CD4-positive, alpha-beta memory T cell (primary cell): ENCODE results near the gene ZNRF3. TPM values are rescaled to one million over a fixed set of nuclear protein-coding genes. Genes with fewer than 3 reads are reported as not detected.

ENCODE experiments used
- CTCF ChIA-PET: fragments of 350-600 bp; sonication (Branson Sonifier 250); formaldehyde crosslinking; loops from one replicate; lab custom pipeline; 2021; ENCODE audit warnings: inconsistent platforms; ENCODE audit not compliant: partially characterized antibody; lab: Charles Lee
- POLR2A ChIA-PET: fragments of 350-600 bp; sonication (Branson Sonifier 250); formaldehyde crosslinking; loops from one replicate; lab custom pipeline; 2021; ENCODE audit not compliant: partially characterized antibody; lab: Charles Lee
- DNase-seq, 5 donors: peaks; one replicate each; pipeline versions ENCODE4 v3.0.0 to v3.0.0-alpha.2; 2020 to 2022; ENCODE audit warnings: mixed read lengths in 1 of 5
- H3K27ac ChIP-seq: one replicate; pipeline ENCODE4 v1.7.0; 2013; ENCODE audit warnings: low read depth, low read length
- H3K27me3 ChIP-seq: 2 replicates; pipeline ENCODE4 v1.7.0; 2013; ENCODE audit warnings: mild to moderate bottlenecking, low read length, moderate library complexity; ENCODE audit not compliant: insufficient read depth
- H3K36me3 ChIP-seq: 2 replicates; pipeline ENCODE4 v1.7.0; 2013; ENCODE audit warnings: mild to moderate bottlenecking, low read length, moderate library complexity; ENCODE audit not compliant: insufficient read depth
- H3K4me1 ChIP-seq: 2 replicates; pipeline ENCODE4 v1.7.0; 2013; ENCODE audit warnings: mild to moderate bottlenecking, low read length, moderate library complexity; ENCODE audit not compliant: insufficient read depth
- H3K4me3 ChIP-seq, 2 donors: one replicate each; pipeline ENCODE4 v1.7.0; 2013; ENCODE audit warnings: low read length in 2 of 2, mild to moderate bottlenecking in 1 of 2
- H3K9me3 ChIP-seq, 2 donors: one replicate each; pipeline ENCODE4 v1.7.0; 2013; ENCODE audit warnings: low read length in 2 of 2, control low read depth in 1 of 2; ENCODE audit not compliant: control insufficient read depth in 1 of 2
- H3K27ac Mint-ChIP-seq, 7 donors: one replicate each; pipeline ENCODE4 v1.8.0; 2020 to 2021; ENCODE audit warnings: mixed read lengths in 7 of 7, mild to moderate bottlenecking in 6 of 7, inconsistent platforms in 3 of 7, moderate library complexity in 3 of 7
- H3K27me3 Mint-ChIP-seq, 2 donors: one replicate each; pipeline ENCODE4 v1.8.0; 2020 to 2021; ENCODE audit warnings: mixed read lengths in 2 of 2
- H3K36me3 Mint-ChIP-seq, 2 donors: one replicate each; pipeline ENCODE4 v1.8.0; 2020 to 2021; ENCODE audit warnings: mixed read lengths in 2 of 2, inconsistent platforms in 1 of 2, mild to moderate bottlenecking in 1 of 2
- H3K4me1 Mint-ChIP-seq, 4 donors: one replicate each; pipeline ENCODE4 v1.8.0; 2020 to 2021; ENCODE audit warnings: mixed read lengths in 4 of 4, mild to moderate bottlenecking in 1 of 4
- H3K4me3 Mint-ChIP-seq, 8 donors: one replicate each; pipeline ENCODE4 v1.8.0; 2020 to 2021; ENCODE audit warnings: mixed read lengths in 8 of 8, mild to moderate bottlenecking in 7 of 8, moderate library complexity in 6 of 8, inconsistent platforms in 3 of 8
- H3K9me3 Mint-ChIP-seq, 8 donors: one replicate each; pipeline ENCODE4 v1.8.0; 2020 to 2021; ENCODE audit warnings: mixed read lengths in 8 of 8, mild to moderate bottlenecking in 5 of 8, inconsistent platforms in 3 of 8, moderate library complexity in 1 of 8
- intact Hi-C: fragments of 100-400 bp; cut with micrococcal nuclease; formaldehyde crosslinking; loops from one replicate; pipeline ENCODE4 v1.15.1; 2023
- polyA plus RNA-seq, 2 donors: library from polyadenylated mRNA; unstranded; fragments of 300-500 nt; fragmentation: Illumina TruSeq; gene quantifications; one replicate each; pipeline ENCODE4 v1.2.3, GENCODE V29; 2021
- total RNA-seq, 2 experiments: library from RNA; stranded (reverse); gene quantifications; one replicate each; pipeline ENCODE4 v1.2.3, GENCODE V29; 2021

The ZNRF3 gene
- total and polyA plus RNA-seq, 4 experiments from 2014 or later: 0.11 to 0.89 (median 0.70) TPM; not detected in 1

GRCh38 chr22:28914201-28914600, 30.8 kb downstream of the ZNRF3 start:
- Histone ChIP-seq H3K9me3 (no peaks in the 10 kb centered on the region), H3K36me3 (no peaks in the 10 kb centered on the region), H3K27me3 (no peaks in the 10 kb centered on the region), H3K27ac (no peak overlapping the region), H3K4me1 (no peaks in the 10 kb centered on the region), H3K4me3 (no peak overlapping the region)
- peaks cover 0 to 4% (median 3%) of the 10 kb centered on the region in 4 donors for H3K4me1 Mint-ChIP-seq
- POLR2A ChIA-PET: no interaction called here
- no peak overlapping the region for H3K27ac Mint-ChIP-seq
- H3K36me3 Mint-ChIP-seq: no peaks in the 10 kb centered on the region
- intact Hi-C loops: no loop called here
- H3K4me3 Mint-ChIP-seq: no peak overlapping the region
- DNase-seq: no peak
- CTCF ChIA-PET: no interaction called here
- no peaks in the 10 kb centered on the region for H3K9me3 Mint-ChIP-seq
- peaks cover 4 to 5% of the 10 kb centered on the region in 2 donors for H3K27me3 Mint-ChIP-seq

- peaks cover 0 to 2% (median under 1%) of the 10 kb centered on the region in 4 donors for H3K4me1 Mint-ChIP-seq
- Histone ChIP-seq H3K36me3 (no peaks in the 10 kb centered on the region), H3K27me3 (no peaks in the 10 kb centered on the region), H3K27ac (no peak overlapping the region), H3K4me3 (no peak overlapping the region), H3K4me1 (no peaks in the 10 kb centered on the region), H3K9me3 (no peaks in the 10 kb centered on the region)
- H3K27me3 Mint-ChIP-seq: peaks cover 2 to 5% of the 10 kb centered on the region in 2 donors
- no peak for DNase-seq
- H3K9me3 Mint-ChIP-seq: no peaks in the 10 kb centered on the region
- no peak overlapping the region for H3K27ac Mint-ChIP-seq
- intact Hi-C loops: no loop called here
- ChIA-PET POLR2A (no interaction called here), CTCF (no interaction called here)
- H3K36me3 Mint-ChIP-seq: no peaks in the 10 kb centered on the region
- H3K4me3 Mint-ChIP-seq: no peak overlapping the region
These were observed 32.6 kb downstream of the ZNRF3 start for GRCh38 chr22:28915969-28916368.

GRCh38 chr22:28917747-28918549, 34.6 kb downstream of the ZNRF3 start:
- CTCF ChIA-PET: interaction anchor here (0.7 kb wide), 1 partner anchor 83 kb away, joined by 3 read pairs; no protein-coding TSS in a partner anchor
- H3K27me3 Mint-ChIP-seq: peaks cover 0 to 5% of the 10 kb centered on the region in 2 donors
- H3K36me3 Mint-ChIP-seq: no peaks in the 10 kb centered on the region

GRCh38 chr22:28918550-28919271, 35.3 kb downstream of the ZNRF3 start:
- Histone ChIP-seq H3K9me3 (no peaks in the 10 kb centered on the region), H3K36me3 (no peaks in the 10 kb centered on the region), H3K27me3 (no peaks in the 10 kb centered on the region), H3K4me1 (no peaks in the 10 kb centered on the region), H3K4me3 (no peak overlapping the region), H3K27ac (no peak overlapping the region)
- Mint-ChIP-seq H3K4me3 (peak overlapping the region in 1 of 8 donors; percentile 11), H3K9me3 (no peaks in the 10 kb centered on the region), H3K36me3 (no peaks in the 10 kb centered on the region), H3K4me1 (peaks cover 0 to 2% (median under 1%) of the 10 kb centered on the region in 4 donors), H3K27ac (no peak overlapping the region), H3K27me3 (peaks cover 0 to 7% of the 10 kb centered on the region in 2 donors)
- ChIA-PET CTCF (no interaction called here), POLR2A (no interaction called here)
- intact Hi-C loops: no loop called here
- DNase-seq: no peak

More at GRCh38 chr22:28917747-28918549, 34.6 kb downstream of the ZNRF3 start:
- DNase-seq: no peak
- no peaks in the 10 kb centered on the region for H3K36me3 ChIP-seq
- no peaks in the 10 kb centered on the region for H3K27me3 ChIP-seq
- no peak overlapping the region for H3K4me3 ChIP-seq
- no peak overlapping the region for H3K27ac ChIP-seq
- intact Hi-C loops: no loop called here
- Mint-ChIP-seq H3K27ac (no peak overlapping the region), H3K9me3 (no peaks in the 10 kb centered on the region), H3K4me1 (peaks cover 0 to 2% (median under 1%) of the 10 kb centered on the region in 4 donors), H3K4me3 (no peak overlapping the region)
- POLR2A ChIA-PET: no interaction called here
- no peaks in the 10 kb centered on the region for H3K4me1 ChIP-seq
- H3K9me3 ChIP-seq: no peaks in the 10 kb centered on the region

GRCh38 chr22:28920757-28921584, 37.6 kb downstream of the ZNRF3 start:
- DNase-seq: no peak
- ChIA-PET POLR2A (no interaction called here), CTCF (no interaction called here)
- Histone ChIP-seq H3K9me3 (no peaks in the 10 kb centered on the region), H3K4me3 (no peak overlapping the region), H3K27me3 (no peaks in the 10 kb centered on the region), H3K27ac (no peak overlapping the region), H3K36me3 (no peaks in the 10 kb centered on the region), H3K4me1 (no peaks in the 10 kb centered on the region)
- H3K4me3 Mint-ChIP-seq: no peak overlapping the region
- no peaks in the 10 kb centered on the region for H3K9me3 Mint-ChIP-seq
- intact Hi-C loops: no loop called here
- H3K27ac Mint-ChIP-seq: no peak overlapping the region
- no peaks in the 10 kb centered on the region for H3K36me3 Mint-ChIP-seq
- peaks cover 0 to 2% (median 0%) of the 10 kb centered on the region in 4 donors for H3K4me1 Mint-ChIP-seq
- H3K27me3 Mint-ChIP-seq: peaks cover 0 to 7% of the 10 kb centered on the region in 2 donors

GRCh38 chr22:28921585-28921879, 38.2 kb downstream of the ZNRF3 start:
- H3K27ac ChIP-seq: no peak overlapping the region
- CTCF ChIA-PET: no interaction called here
- no peak overlapping the region for H3K4me3 Mint-ChIP-seq

More at GRCh38 chr22:28921585-28921879, 38.2 kb downstream of the ZNRF3 start:
- POLR2A ChIA-PET: no interaction called here
- no peak for DNase-seq
- Mint-ChIP-seq H3K4me1 (peaks cover 0 to 2% (median 0%) of the 10 kb centered on the region in 4 donors), H3K36me3 (no peaks in the 10 kb centered on the region), H3K27me3 (peaks cover 0 to 7% of the 10 kb centered on the region in 2 donors), H3K27ac (no peak overlapping the region), H3K9me3 (no peaks in the 10 kb centered on the region)
- no peak overlapping the region for H3K4me3 ChIP-seq
- H3K27me3 ChIP-seq: no peaks in the 10 kb centered on the region
- no peaks in the 10 kb centered on the region for H3K4me1 ChIP-seq
- intact Hi-C loops: no loop called here
- H3K36me3 ChIP-seq: no peaks in the 10 kb centered on the region
- no peaks in the 10 kb centered on the region for H3K9me3 ChIP-seq
